SK-N-MC (cell line): ENCODE results near the gene AMOT.
"Not testable (repeated sequence)": the region's sequence is repeated elsewhere in the genome, so short reads cannot be mapped to it uniquely, and the experiment has no call there.

Source experiments
- DNase-seq: peaks from one replicate; pipeline ENCODE4 v3.0.0-alpha.2; 2011; ENCODE audit warnings: low read depth, low spot score
- H3K27ac ChIP-seq: fragments of 200-600 bp; sonication (generic); 2 replicates; pipeline ENCODE4 v1.5.1; 2016; ENCODE audit warnings: mixed run types
- H3K36me3 ChIP-seq: fragments of 200-600 bp; sonication (generic); 2 replicates; pipeline ENCODE4 v1.6.1; 2017; ENCODE audit warnings: antibody characterized with exemption, low read length, mixed read lengths; ENCODE audit not compliant: insufficient read depth
- H3K4me3 ChIP-seq: fragments of 200-600 bp; sonication (generic); 2 replicates; pipeline ENCODE4 v1.5.1; 2016
- H3K9ac ChIP-seq: fragments of 200-600 bp; sonication (generic); 2 replicates; pipeline ENCODE4 v1.8.0; 2017; ENCODE audit warnings: mixed run types, mixed read lengths; ENCODE audit not compliant: insufficient read length
- H3K9me3 ChIP-seq: fragments of 200-600 bp; sonication (generic); 2 replicates; pipeline ENCODE4 v1.6.1; 2017; ENCODE audit warnings: low read depth, mild to moderate bottlenecking, antibody characterized with exemption, low read length, moderate library complexity, mixed read lengths
- EZH2 ChIP-seq: fragments of 200-600 bp; sonication (generic); IDR thresholded peaks from one replicate; pipeline ENCODE4 v1.6.1; 2017; ENCODE audit warnings: antibody characterized with exemption
- FOXP2 ChIP-seq: optimal IDR thresholded peaks from 2 replicates; pipeline ENCODE3; 2011; ENCODE audit warnings: mild to moderate bottlenecking, moderate library complexity; ENCODE audit not compliant: insufficient read depth; ENCODE audit errors: extremely low read length, control extremely low read depth
- POLR2AphosphoS5 ChIP-seq: IDR thresholded peaks from 2 replicates; pipeline ENCODE4 v1.6.1; 2012; ENCODE audit warnings: mild to moderate bottlenecking, low read depth, low read length, borderline replicate concordance

The AMOT gene

DNA sequence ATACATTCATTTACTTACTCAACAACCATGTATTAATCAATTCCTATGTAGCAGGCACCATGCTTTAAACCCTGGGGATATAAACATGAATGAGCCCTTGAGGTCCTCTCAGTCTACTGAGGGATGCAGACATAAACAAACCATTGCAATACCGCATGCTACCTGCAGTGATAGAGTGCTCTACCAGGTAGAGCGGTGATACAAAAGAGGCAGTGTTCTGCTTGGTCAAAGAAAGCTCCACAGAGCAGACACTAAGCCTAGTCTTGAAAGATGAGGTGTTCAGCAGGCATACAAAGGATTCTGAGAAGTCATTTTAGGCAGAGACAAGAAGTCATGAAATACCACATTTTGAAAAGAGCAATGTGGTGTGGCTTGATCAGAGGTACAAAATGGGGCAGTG, 26.9 kb upstream of the AMOT start:
- Histone ChIP-seq H3K9ac (no peak overlapping the region), H3K4me3 (no peak overlapping the region), H3K9me3 (no peaks in the 10 kb centered on the region), H3K27ac (no peak overlapping the region), H3K36me3 (no peaks in the 10 kb centered on the region)
- TF ChIP-seq EZH2 (no peak), FOXP2 (no peak)
- no peak for DNase-seq

DNA sequence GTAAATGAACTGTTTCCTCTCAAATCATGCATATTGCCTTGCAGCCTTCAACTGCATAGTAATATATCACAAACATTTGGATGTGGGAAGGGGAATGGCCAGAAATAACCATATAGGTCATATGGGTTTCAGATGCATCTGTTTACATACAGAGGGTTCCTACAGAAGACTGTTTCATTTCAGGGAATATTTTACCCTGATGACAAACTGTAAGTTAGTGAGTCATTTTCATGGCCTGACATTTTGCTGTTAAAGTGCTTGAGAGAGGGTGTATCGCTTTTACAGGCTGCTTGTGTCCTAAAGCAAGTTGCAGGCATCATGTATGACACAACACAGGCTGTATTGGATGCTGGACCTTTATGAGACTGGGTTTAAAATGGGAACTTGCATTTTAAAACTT, 25.5 kb upstream of the AMOT start:
- Histone ChIP-seq H3K9ac (no peak overlapping the region), H3K4me3 (no peak overlapping the region), H3K9me3 (no peaks in the 10 kb centered on the region), H3K36me3 (no peaks in the 10 kb centered on the region), H3K27ac (no peak overlapping the region)
- DNase-seq, result no peak
- no peak for TF ChIP-seq EZH2
- no peak for TF ChIP-seq POLR2AphosphoS5
- no peak for TF ChIP-seq FOXP2

DNA sequence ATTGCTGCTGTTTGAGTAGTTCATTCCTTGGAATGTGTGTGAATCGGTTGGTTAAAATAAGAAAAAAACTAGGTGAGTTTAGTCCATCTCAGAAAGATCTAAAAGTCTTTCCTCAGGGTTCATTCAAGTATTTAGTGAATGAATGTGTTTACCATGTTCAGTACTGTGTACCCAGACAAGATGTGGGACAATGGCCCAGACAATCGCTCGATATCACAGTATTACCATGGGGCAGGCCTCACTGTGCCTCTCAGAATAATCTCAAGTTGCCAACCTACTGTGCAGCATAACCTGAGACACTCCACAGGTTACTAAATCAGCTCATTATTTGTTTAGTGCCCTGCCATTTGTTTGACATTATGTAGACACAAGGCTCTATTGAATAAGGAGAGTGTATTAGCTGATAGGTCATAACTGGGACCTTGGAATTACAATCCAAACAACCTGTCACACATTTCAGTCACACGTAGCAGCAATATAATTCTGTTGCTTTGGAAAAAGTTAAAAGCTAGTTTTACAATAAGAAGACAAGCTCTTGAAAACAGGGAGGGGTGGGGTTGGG, 24.9 kb upstream of the AMOT start:
- H3K9ac ChIP-seq, result no peak overlapping the region
- H3K9me3 ChIP-seq, result no peaks in the 10 kb centered on the region
- no peaks in the 10 kb centered on the region for H3K36me3 ChIP-seq
- TF ChIP-seq FOXP2, result no peak
- no peak for TF ChIP-seq EZH2
- no peak for TF ChIP-seq POLR2AphosphoS5
- no peak for DNase-seq
- H3K4me3 ChIP-seq, result no peak overlapping the region
- no peak overlapping the region for H3K27ac ChIP-seq

DNA sequence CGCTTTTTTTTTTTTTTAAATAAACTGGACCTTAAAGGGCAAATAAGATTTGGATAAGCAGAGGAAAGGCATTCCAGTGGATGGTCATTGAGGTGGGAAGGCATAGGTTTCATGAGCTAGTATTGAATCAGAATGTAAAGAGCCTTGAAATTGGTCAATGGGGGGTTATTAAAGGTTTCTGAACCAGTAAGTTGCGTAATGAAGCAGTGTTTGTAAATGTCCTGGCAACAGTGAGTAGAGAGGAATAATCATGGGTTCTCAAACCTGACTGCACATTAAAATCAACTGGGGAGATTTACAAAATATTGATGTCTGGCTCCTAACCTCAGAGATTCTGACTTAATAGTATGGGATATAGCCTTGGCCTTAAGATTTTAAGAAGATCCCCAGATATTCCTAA, 23.2 kb upstream of the AMOT start:
- H3K9me3 ChIP-seq, result no peaks in the 10 kb centered on the region
- no peak overlapping the region for H3K4me3 ChIP-seq
- TF ChIP-seq EZH2 (no peak), POLR2AphosphoS5 (no peak), FOXP2 (no peak)

DNA sequence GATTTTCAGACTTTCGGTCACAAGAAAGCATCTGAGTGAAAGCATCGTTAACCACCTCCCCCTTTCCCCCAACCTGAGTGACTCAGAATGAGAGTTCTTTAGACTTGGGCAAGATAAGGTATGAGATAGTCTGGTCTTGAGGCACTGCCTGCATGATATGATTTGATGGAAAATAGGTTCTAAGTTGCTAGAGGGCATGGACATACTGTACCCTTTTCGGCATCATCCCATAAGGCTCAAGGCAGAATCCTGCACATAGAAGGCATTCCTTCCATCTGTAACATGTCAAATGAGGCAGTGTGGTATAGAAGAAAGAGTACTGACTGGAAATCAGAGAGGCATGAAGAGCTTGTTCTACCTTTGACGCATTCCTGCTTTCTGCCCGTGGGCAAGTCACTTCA, 16.8 kb upstream of the AMOT start:
- no peak for DNase-seq
- TF ChIP-seq FOXP2 (no peak), POLR2AphosphoS5 (no peak), EZH2 (no peak)
- Histone ChIP-seq H3K4me3 (no peak overlapping the region), H3K27ac (no peak overlapping the region), H3K9me3 (no peaks in the 10 kb centered on the region), H3K9ac (no peak overlapping the region), H3K36me3 (no peaks in the 10 kb centered on the region)

More for the DNA sequence above, 23.2 kb upstream of the AMOT start:
- no peaks in the 10 kb centered on the region for H3K36me3 ChIP-seq
- no peak overlapping the region for H3K9ac ChIP-seq
- H3K27ac ChIP-seq, result no peak overlapping the region
- no peak for DNase-seq

DNA sequence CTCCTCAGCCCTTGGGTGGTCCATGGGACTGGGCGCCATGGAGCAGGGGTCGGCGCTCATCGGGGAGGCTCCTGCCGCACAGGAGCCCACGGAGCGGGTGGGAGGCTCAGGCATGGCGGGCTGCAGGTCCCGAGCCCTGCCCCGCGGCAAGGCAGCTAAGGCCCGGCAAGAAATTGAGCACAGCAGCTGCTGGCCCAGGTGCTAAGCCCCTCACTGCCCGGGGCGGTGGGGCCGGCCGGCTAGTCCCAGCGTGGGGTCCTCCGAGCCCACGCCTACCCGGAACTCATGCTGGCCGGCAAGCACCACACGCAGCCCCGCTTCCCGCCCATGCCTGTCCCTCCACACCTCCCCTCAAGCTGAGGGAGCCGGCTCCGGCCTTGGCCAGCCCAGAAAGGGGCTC, 14.3 kb upstream of the AMOT start:
- H3K27ac ChIP-seq, H3K4me3 ChIP-seq, H3K36me3 ChIP-seq, DNase-seq, H3K9ac ChIP-seq, H3K9me3 ChIP-seq: not testable (repeated sequence)

DNA sequence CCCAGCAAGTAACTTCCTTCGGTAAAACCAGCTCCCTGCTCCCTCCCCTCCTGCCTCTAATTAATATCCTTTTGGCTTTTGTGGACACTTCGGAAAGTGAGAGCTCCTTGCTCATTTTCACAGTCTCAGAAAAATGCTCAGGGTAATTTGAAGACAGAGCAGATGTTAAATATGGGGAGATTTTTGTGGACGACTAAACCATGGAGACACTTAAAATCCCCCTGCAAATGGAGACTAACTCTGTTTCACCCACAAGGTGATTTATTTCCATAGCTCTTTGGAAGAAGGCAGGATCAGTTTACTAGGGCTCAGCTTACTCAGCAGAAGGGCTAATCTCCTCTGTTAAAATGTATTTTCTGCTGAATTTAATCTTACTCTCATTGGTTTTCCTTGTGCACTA, 12.2 kb upstream of the AMOT start:
- H3K27ac ChIP-seq, result no peak overlapping the region
- H3K9me3 ChIP-seq, result no peaks in the 10 kb centered on the region
- TF ChIP-seq POLR2AphosphoS5 (no peak), FOXP2 (no peak), EZH2 (no peak)
- DNase-seq, result no peak
- no peak overlapping the region for H3K9ac ChIP-seq
- no peak overlapping the region for H3K4me3 ChIP-seq
- H3K36me3 ChIP-seq, result no peaks in the 10 kb centered on the region

DNA sequence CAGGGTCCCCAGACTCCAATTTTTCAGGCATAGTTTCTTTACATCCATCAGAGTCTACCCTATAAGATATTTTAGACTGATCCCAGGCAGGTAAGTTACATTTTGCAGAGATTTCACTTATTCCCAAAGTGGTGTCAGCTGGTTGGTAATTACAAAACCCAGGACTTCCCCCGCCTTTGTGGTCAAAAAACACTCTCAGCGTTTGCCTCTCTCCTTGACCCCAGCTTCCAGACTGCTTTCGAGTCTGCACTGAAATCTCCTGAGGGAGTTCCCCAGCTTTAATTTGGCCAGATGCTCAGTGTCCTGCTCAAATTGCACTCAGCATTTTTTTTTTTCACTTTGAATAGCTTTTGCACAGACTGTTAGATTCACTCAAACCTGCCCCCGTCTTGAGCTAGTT, 11.2 kb upstream of the AMOT start:
- no peak overlapping the region for H3K4me3 ChIP-seq
- TF ChIP-seq POLR2AphosphoS5 (no peak), EZH2 (no peak), FOXP2 (no peak)
- no peak overlapping the region for H3K9ac ChIP-seq
- H3K27ac ChIP-seq, result no peak overlapping the region
- H3K9me3 ChIP-seq, result no peaks in the 10 kb centered on the region
- no peaks in the 10 kb centered on the region for H3K36me3 ChIP-seq
- no peak for DNase-seq

DNA sequence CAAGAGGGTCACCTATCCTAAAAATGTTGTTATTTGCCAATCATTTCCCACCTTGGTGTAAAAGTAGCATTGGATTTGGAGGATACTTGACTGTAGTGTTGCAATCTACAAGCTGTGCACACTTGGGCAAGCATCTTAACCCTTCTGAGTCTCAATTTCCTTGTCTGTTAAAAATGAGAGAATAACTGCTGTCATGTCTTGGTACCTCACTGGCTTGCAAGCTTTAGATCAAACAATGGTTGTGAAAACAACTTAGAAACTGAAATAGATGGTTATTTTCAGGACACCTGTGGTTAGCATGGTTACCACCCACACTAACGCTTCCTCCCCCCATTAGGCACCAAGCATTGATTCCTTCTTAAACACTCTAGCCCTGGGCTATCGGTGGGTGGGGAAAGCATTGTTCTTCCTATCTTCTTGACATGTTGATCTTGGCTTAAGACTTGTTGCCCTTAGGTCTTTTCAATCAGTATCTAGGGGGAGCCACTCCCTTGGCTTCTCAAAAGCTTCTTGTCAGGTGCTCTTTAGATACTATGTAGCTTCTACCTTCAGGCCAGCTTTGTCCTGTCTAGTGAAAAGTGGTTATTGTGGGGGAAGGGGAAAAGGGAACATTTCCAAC, 10.6 kb upstream of the AMOT start:
- Histone ChIP-seq H3K4me3 (no peak overlapping the region), H3K27ac (no peak overlapping the region), H3K9ac (no peak overlapping the region), H3K36me3 (no peaks in the 10 kb centered on the region), H3K9me3 (no peaks in the 10 kb centered on the region)
- no peak for DNase-seq
- no peak for TF ChIP-seq EZH2
- no peak for TF ChIP-seq POLR2AphosphoS5
- no peak for TF ChIP-seq FOXP2
